HepG2 (cell line): Measurements from ENCODE around the gene PARP3. TPM values are rescaled to one million over a fixed set of nuclear protein-coding genes. Genes with fewer than 3 reads are reported as not detected.

Experiments used
- ELK4 ChIP-seq: sonication (generic); formaldehyde crosslinking; IDR thresholded peaks from 2 replicates; pipeline ENCODE4 v1.9.0; 2021; ENCODE audit warnings: missing genetic modification reagents, borderline replicate concordance
- HNF4A ChIP-seq: sonication (generic); formaldehyde crosslinking; IDR thresholded peaks from 2 replicates; pipeline ENCODE4 v1.4.0; 2020; ENCODE audit warnings: missing genetic modification reagents
- NR2F6 ChIP-seq, 2 experiments: IDR thresholded peaks; 2 replicates each; pipeline ENCODE4 v1.6.1; 2016; ENCODE audit warnings: antibody characterized with exemption in 1 of 2, mild to moderate bottlenecking in 1 of 2
- PHF20 ChIP-seq: sonication (generic); formaldehyde crosslinking; IDR thresholded peaks from 2 replicates; pipeline ENCODE4 v1.5.0; 2020; ENCODE audit warnings: mild to moderate bottlenecking, missing genetic modification reagents
- PRDM4 ChIP-seq: sonication (generic); formaldehyde crosslinking; IDR thresholded peaks from 2 replicates; pipeline ENCODE4 v1.9.0; 2021; ENCODE audit warnings: missing genetic modification reagents, borderline replicate concordance
- SALL1 ChIP-seq: sonication (generic); formaldehyde crosslinking; IDR thresholded peaks from 2 replicates; pipeline ENCODE4 v1.8.0; 2022; ENCODE audit warnings: mild to moderate bottlenecking, missing genetic modification reagents
- SAP130 ChIP-seq: IDR thresholded peaks from 2 replicates; pipeline ENCODE4 v1.6.1; 2016; ENCODE audit warnings: low read depth
- SIN3A ChIP-seq: IDR thresholded peaks from 2 replicates; pipeline ENCODE4 v1.6.1; 2011; ENCODE audit warnings: low read depth, mild to moderate bottlenecking, control low read depth, low read length, borderline replicate concordance
- STAT6 ChIP-seq: sonication (generic); formaldehyde crosslinking; IDR thresholded peaks from 2 replicates; pipeline ENCODE4 v1.4.0; 2020; ENCODE audit warnings: missing genetic modification reagents, mild to moderate bottlenecking, borderline replicate concordance
- ZNF160 ChIP-seq: sonication (generic); formaldehyde crosslinking; IDR thresholded peaks from 2 replicates; pipeline ENCODE4 v1.8.0; 2022; ENCODE audit warnings: mild to moderate bottlenecking, inconsistent platforms, missing genetic modification reagents
- polyA plus RNA-seq, 8 experiments: library from polyadenylated mRNA; depleted of rRNA in 3 of 8; stranded (reverse) in 7 of 8; unstranded in 1 of 8; fragments of >200 nt; fragmentation: Illumina TruSeq in 4 of 8; extraction: Trizol in 4 of 8; gene quantifications; 2 replicates each; pipeline versions ENCODE4 v1.2.1 to v1.2.3, GENCODE V29; 2011 to 2016; ENCODE audit warnings: low read depth in 4 of 8, missing spikeins in 1 of 8, mixed read lengths in 1 of 8; ENCODE audit not compliant: insufficient read depth in 1 of 8
- total RNA-seq, 5 experiments: library from RNA; depleted of rRNA; stranded (reverse); fragments of >200 nt; fragmentation: Illumina TruSeq; extraction: Trizol; gene quantifications; 2 replicates each; pipeline ENCODE4 v1.2.3, GENCODE V29; 2016; ENCODE audit warnings: low read depth in 1 of 5
- TF ChIP-seq, protein P1 (sequence below): sonication (generic); formaldehyde crosslinking; IDR thresholded peaks from 2 replicates; pipeline ENCODE4 v1.4.0; 2020; ENCODE audit warnings: missing genetic modification reagents, low read depth, mild to moderate bottlenecking, borderline replicate concordance
- TF ChIP-seq, protein P2 (sequence below): sonication (generic); formaldehyde crosslinking; IDR thresholded peaks from 2 replicates; pipeline ENCODE4 v1.4.0; 2020; ENCODE audit warnings: missing genetic modification reagents, mild to moderate bottlenecking, borderline replicate concordance
- TF ChIP-seq, protein P3 (sequence below): sonication (generic); formaldehyde crosslinking; IDR thresholded peaks from 2 replicates; pipeline ENCODE4 v1.4.0; 2020; ENCODE audit warnings: mild to moderate bottlenecking, missing genetic modification reagents

Gene PARP3
- total and polyA plus RNA-seq, 2 of the 13 experiments (the other 11 are each of a cell fraction or from before 2014, with no cell fraction given): 11.2 to 21.5 TPM

DNA sequence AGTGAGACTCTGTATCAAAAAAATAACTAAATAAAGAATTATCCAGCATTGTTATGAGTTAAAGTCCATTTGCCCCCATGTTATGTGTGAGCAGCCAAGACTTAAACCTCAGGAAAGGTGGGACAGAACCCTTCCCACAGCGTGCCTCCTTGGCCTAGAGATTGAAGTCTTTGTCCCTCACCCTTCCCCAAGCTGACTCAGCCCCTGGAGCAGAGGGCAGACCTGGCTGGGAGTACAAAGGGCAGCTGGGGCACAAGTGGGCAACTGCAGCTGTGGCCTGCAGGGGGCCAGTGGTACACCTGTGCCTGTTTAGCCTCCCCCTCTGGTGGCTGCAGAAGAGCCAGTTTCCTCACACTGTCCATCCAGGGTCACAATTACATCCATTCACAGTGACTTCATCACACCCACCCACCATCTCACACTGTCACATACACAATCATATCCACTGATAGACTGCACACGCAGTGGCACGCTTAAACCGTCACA lies 40.2 kb downstream of the PARP3 start (continued):
- TF ChIP-seq ZNF160 (CRISPR knock-in tag) (peak; percentile 76; the same call in 1 of the 2 replicates), ELK4 (CRISPR knock-in tag) (no peak), PRDM4 (CRISPR knock-in tag) (no peak), STAT6 (CRISPR knock-in tag) (no peak; the same call in 1 of the 2 replicates), HNF4A (CRISPR knock-in tag) (peak; percentile 98), PHF20 (peak; percentile 58), NR2F6 (IDR thresholded peaks at IDR 0.05) (peak; percentile 61), NR2F6 (CRISPR knock-in tag; IDR thresholded peaks at IDR 0.05) (peak; percentile 86), SALL1 (peak; percentile 81), SAP130 (CRISPR knock-in tag) (peak; percentile 92), SIN3A (peak; percentile 77; the same call in 1 of the 2 replicates)
- TF ChIP-seq, protein P1, sequence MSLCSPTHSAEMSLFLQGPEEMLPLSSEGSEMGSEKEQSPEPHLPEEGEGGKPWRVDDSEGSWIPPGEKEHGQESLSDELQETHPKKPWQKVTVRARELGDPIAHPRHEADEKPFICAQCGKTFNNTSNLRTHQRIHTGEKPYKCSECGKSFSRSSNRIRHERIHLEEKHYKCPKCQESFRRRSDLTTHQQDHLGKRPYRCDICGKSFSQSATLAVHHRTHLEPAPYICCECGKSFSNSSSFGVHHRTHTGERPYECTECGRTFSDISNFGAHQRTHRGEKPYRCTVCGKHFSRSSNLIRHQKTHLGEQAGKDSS (CRISPR knock-in tag): no peak
- TF ChIP-seq, protein P2, sequence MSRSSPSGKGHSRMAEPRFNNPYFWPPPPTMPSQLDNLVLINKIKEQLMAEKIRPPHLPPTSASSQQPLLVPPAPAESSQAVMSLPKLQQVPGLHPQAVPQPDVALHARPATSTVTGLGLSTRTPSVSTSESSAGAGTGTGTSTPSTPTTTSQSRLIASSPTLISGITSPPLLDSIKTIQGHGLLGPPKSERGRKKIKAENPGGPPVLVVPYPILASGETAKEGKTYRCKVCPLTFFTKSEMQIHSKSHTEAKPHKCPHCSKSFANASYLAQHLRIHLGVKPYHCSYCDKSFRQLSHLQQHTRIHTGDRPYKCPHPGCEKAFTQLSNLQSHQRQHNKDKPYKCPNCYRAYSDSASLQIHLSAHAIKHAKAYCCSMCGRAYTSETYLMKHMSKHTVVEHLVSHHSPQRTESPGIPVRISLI (CRISPR knock-in tag): 0 out of 2 replicates have a peak, but pooled peaks have one; percentile 24
- TF ChIP-seq, protein P3, sequence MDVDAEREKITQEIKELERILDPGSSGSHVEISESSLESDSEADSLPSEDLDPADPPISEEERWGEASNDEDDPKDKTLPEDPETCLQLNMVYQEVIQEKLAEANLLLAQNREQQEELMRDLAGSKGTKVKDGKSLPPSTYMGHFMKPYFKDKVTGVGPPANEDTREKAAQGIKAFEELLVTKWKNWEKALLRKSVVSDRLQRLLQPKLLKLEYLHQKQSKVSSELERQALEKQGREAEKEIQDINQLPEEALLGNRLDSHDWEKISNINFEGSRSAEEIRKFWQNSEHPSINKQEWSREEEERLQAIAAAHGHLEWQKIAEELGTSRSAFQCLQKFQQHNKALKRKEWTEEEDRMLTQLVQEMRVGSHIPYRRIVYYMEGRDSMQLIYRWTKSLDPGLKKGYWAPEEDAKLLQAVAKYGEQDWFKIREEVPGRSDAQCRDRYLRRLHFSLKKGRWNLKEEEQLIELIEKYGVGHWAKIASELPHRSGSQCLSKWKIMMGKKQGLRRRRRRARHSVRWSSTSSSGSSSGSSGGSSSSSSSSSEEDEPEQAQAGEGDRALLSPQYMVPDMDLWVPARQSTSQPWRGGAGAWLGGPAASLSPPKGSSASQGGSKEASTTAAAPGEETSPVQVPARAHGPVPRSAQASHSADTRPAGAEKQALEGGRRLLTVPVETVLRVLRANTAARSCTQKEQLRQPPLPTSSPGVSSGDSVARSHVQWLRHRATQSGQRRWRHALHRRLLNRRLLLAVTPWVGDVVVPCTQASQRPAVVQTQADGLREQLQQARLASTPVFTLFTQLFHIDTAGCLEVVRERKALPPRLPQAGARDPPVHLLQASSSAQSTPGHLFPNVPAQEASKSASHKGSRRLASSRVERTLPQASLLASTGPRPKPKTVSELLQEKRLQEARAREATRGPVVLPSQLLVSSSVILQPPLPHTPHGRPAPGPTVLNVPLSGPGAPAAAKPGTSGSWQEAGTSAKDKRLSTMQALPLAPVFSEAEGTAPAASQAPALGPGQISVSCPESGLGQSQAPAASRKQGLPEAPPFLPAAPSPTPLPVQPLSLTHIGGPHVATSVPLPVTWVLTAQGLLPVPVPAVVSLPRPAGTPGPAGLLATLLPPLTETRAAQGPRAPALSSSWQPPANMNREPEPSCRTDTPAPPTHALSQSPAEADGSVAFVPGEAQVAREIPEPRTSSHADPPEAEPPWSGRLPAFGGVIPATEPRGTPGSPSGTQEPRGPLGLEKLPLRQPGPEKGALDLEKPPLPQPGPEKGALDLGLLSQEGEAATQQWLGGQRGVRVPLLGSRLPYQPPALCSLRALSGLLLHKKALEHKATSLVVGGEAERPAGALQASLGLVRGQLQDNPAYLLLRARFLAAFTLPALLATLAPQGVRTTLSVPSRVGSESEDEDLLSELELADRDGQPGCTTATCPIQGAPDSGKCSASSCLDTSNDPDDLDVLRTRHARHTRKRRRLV: no peak
